Activated naive CD8-positive, alpha-beta T cell treated with anti-CD3 and anti-CD28 coated beads, Interleukin-2, amount 10 ng/mL, durations not matched to agents 7 days and 5 days (primary cell): Measurements from ENCODE around the gene KCNK15. TPM values are rescaled to one million over a fixed set of nuclear protein-coding genes. Genes with fewer than 3 reads are reported as not detected.
"Not testable (repeated sequence)": the region's sequence is repeated elsewhere in the genome, so short reads cannot be mapped to it uniquely, and the experiment has no call there.

ENCODE experiments used
- ATAC-seq: fragments of 150-1000 bp; cut with Tn5 transposase; one replicate; pipeline ENCODE4 v1.10.0; 2021; ENCODE audit warnings: low read depth, moderate library complexity
- POLR2A ChIA-PET: fragments of 350-600 bp; sonication (Branson Sonifier 250); formaldehyde crosslinking; loops from one replicate; lab custom pipeline; 2021; ENCODE audit warnings: antibody characterized with exemption; lab: Charles Lee
- DNase-seq: peaks from one replicate; pipeline ENCODE4 v3.0.0; 2021
- H3K27ac Mint-ChIP-seq: one replicate; pipeline ENCODE4 v1.8.0; 2022; ENCODE audit warnings: mild to moderate bottlenecking, mixed read lengths
- H3K27me3 Mint-ChIP-seq: one replicate; pipeline ENCODE4 v1.8.0; 2022; ENCODE audit warnings: mild to moderate bottlenecking, moderate library complexity, mixed read lengths
- H3K36me3 Mint-ChIP-seq: one replicate; pipeline ENCODE4 v1.8.0; 2021; ENCODE audit warnings: mild to moderate bottlenecking, mixed read lengths
- H3K4me1 Mint-ChIP-seq: one replicate; pipeline ENCODE4 v1.8.0; 2021; ENCODE audit warnings: mixed read lengths
- H3K4me3 Mint-ChIP-seq: one replicate; pipeline ENCODE4 v1.8.0; 2022; ENCODE audit warnings: mild to moderate bottlenecking, moderate library complexity, mixed read lengths
- H3K9me3 Mint-ChIP-seq: one replicate; pipeline ENCODE4 v1.8.0; 2021; ENCODE audit warnings: mixed read lengths
- total RNA-seq, 2 experiments: library from RNA; stranded (reverse); gene quantifications; one replicate each; pipeline ENCODE4 v1.2.3, GENCODE V29; 2021

KCNK15 gene
- total RNA-seq, 2 experiments from 2014 or later, result not detected

GRCh38 chr20:44762466-44763140 is 16.9 kb downstream of the KCNK15 start:
- peaks cover 7% of the 10 kb centered on the region for H3K4me1 Mint-ChIP-seq
- H3K27me3 Mint-ChIP-seq, result peaks cover 4% of the 10 kb centered on the region
- no peaks in the 10 kb centered on the region for H3K9me3 Mint-ChIP-seq
- H3K4me3 Mint-ChIP-seq, result no peak overlapping the region
- DNase-seq (no peak), ATAC-seq (no peak)
- no peaks in the 10 kb centered on the region for H3K36me3 Mint-ChIP-seq
- POLR2A ChIA-PET, result no interaction called here
- H3K27ac Mint-ChIP-seq, result no peak overlapping the region

- H3K9me3 Mint-ChIP-seq, ATAC-seq, H3K27me3 Mint-ChIP-seq, H3K27ac Mint-ChIP-seq, H3K36me3 Mint-ChIP-seq, H3K4me3 Mint-ChIP-seq, H3K4me1 Mint-ChIP-seq, DNase-seq, POLR2A ChIA-PET: not testable (repeated sequence)
Measured at GRCh38 chr20:44763798-44764197, 18.1 kb downstream of the KCNK15 start.

- Mint-ChIP-seq H3K9me3 (no peaks in the 10 kb centered on the region), H3K27ac (no peak overlapping the region), H3K4me1 (no peaks in the 10 kb centered on the region), H3K4me3 (no peak overlapping the region), H3K27me3 (peaks cover 10% of the 10 kb centered on the region), H3K36me3 (no peaks in the 10 kb centered on the region)
- no peak for DNase-seq
- POLR2A ChIA-PET, result no interaction called here
- no peak for ATAC-seq
Measured at GRCh38 chr20:44765091-44765490, 19.4 kb downstream of the KCNK15 start.

GRCh38 chr20:44765701-44766347 is 20.2 kb downstream of the KCNK15 start:
- no peaks in the 10 kb centered on the region for H3K4me1 Mint-ChIP-seq
- ATAC-seq (no peak), DNase-seq (no peak)
- peaks cover 12% of the 10 kb centered on the region for H3K27me3 Mint-ChIP-seq
- no peak overlapping the region for H3K27ac Mint-ChIP-seq
- no peak overlapping the region for H3K4me3 Mint-ChIP-seq
- no peaks in the 10 kb centered on the region for H3K36me3 Mint-ChIP-seq
- H3K9me3 Mint-ChIP-seq, result no peaks in the 10 kb centered on the region
- POLR2A ChIA-PET, result no interaction called here

- POLR2A ChIA-PET, result no interaction called here
- DNase-seq, result no peak
- no peak overlapping the region for H3K27ac Mint-ChIP-seq
- no peaks in the 10 kb centered on the region for H3K36me3 Mint-ChIP-seq
- no peaks in the 10 kb centered on the region for H3K9me3 Mint-ChIP-seq
- peaks cover 12% of the 10 kb centered on the region for H3K27me3 Mint-ChIP-seq
- no peaks in the 10 kb centered on the region for H3K4me1 Mint-ChIP-seq
- no peak for ATAC-seq
- H3K4me3 Mint-ChIP-seq, result no peak overlapping the region
Measured at GRCh38 chr20:44768256-44768655, 22.6 kb downstream of the KCNK15 start.

GRCh38 chr20:44768854-44769480 is 23.3 kb downstream of the KCNK15 start:
- Mint-ChIP-seq H3K36me3 (no peaks in the 10 kb centered on the region), H3K27me3 (peaks cover 12% of the 10 kb centered on the region), H3K27ac (no peak overlapping the region), H3K9me3 (no peaks in the 10 kb centered on the region), H3K4me1 (no peaks in the 10 kb centered on the region), H3K4me3 (no peak overlapping the region)
- ATAC-seq (no peak), DNase-seq (no peak)
- POLR2A ChIA-PET, result no interaction called here

GRCh38 chr20:44769481-44769863 is 23.8 kb downstream of the KCNK15 start:
- H3K9me3 Mint-ChIP-seq, result no peaks in the 10 kb centered on the region
- H3K4me1 Mint-ChIP-seq, result no peaks in the 10 kb centered on the region
- no peak overlapping the region for H3K27ac Mint-ChIP-seq
- H3K36me3 Mint-ChIP-seq, result no peaks in the 10 kb centered on the region
- POLR2A ChIA-PET, result no interaction called here
- DNase-seq (no peak), ATAC-seq (no peak)
- H3K27me3 Mint-ChIP-seq, result peaks cover 12% of the 10 kb centered on the region
- no peak overlapping the region for H3K4me3 Mint-ChIP-seq

GRCh38 chr20:44770484-44771171 is 25.0 kb downstream of the KCNK15 start:
- no peaks in the 10 kb centered on the region for H3K36me3 Mint-ChIP-seq
- peaks cover 10% of the 10 kb centered on the region for H3K27me3 Mint-ChIP-seq
- H3K9me3 Mint-ChIP-seq, result no peaks in the 10 kb centered on the region
- no peak overlapping the region for H3K27ac Mint-ChIP-seq
- no peak for DNase-seq
- no peak for ATAC-seq
- H3K4me1 Mint-ChIP-seq, result no peaks in the 10 kb centered on the region
- POLR2A ChIA-PET, result no interaction called here
- H3K4me3 Mint-ChIP-seq, result no peak overlapping the region

- Mint-ChIP-seq H3K4me1 (no peaks in the 10 kb centered on the region), H3K4me3 (no peak overlapping the region), H3K27ac (no peak overlapping the region), H3K9me3 (no peaks in the 10 kb centered on the region), H3K36me3 (no peaks in the 10 kb centered on the region), H3K27me3 (peaks cover 8% of the 10 kb centered on the region)
- DNase-seq (no peak), ATAC-seq (no peak)
- POLR2A ChIA-PET, result no interaction called here
Measured at GRCh38 chr20:44771172-44771535, 25.5 kb downstream of the KCNK15 start.

GRCh38 chr20:44772636-44773035 is 27.0 kb downstream of the KCNK15 start:
- no peak overlapping the region for H3K27ac Mint-ChIP-seq
- no peak for DNase-seq
- no peak for ATAC-seq
- H3K36me3 Mint-ChIP-seq, result no peaks in the 10 kb centered on the region
- H3K9me3 Mint-ChIP-seq, result no peaks in the 10 kb centered on the region
- POLR2A ChIA-PET, result no interaction called here
- no peaks in the 10 kb centered on the region for H3K4me1 Mint-ChIP-seq
- peaks cover 8% of the 10 kb centered on the region for H3K27me3 Mint-ChIP-seq
- no peak overlapping the region for H3K4me3 Mint-ChIP-seq

GRCh38 chr20:44773070-44773829 is 27.6 kb downstream of the KCNK15 start:
- no peaks in the 10 kb centered on the region for H3K9me3 Mint-ChIP-seq
- POLR2A ChIA-PET, result no interaction called here
- no peak for ATAC-seq
- peaks cover 8% of the 10 kb centered on the region for H3K27me3 Mint-ChIP-seq
- no peaks in the 10 kb centered on the region for H3K4me1 Mint-ChIP-seq
- no peak for DNase-seq
- no peak overlapping the region for H3K27ac Mint-ChIP-seq
- no peaks in the 10 kb centered on the region for H3K36me3 Mint-ChIP-seq
- no peak overlapping the region for H3K4me3 Mint-ChIP-seq

GRCh38 chr20:44776980-44777379 is 31.3 kb downstream of the KCNK15 start:
- no peak overlapping the region for H3K4me3 Mint-ChIP-seq
- ATAC-seq, result no peak
- no peak overlapping the region for H3K27ac Mint-ChIP-seq
- POLR2A ChIA-PET, result no interaction called here
- H3K9me3 Mint-ChIP-seq, result no peaks in the 10 kb centered on the region
- no peaks in the 10 kb centered on the region for H3K36me3 Mint-ChIP-seq
- H3K27me3 Mint-ChIP-seq, result no peaks in the 10 kb centered on the region
- H3K4me1 Mint-ChIP-seq, result no peaks in the 10 kb centered on the region
- DNase-seq, result no peak

- H3K27ac Mint-ChIP-seq, result no peak overlapping the region
- no peaks in the 10 kb centered on the region for H3K4me1 Mint-ChIP-seq
- H3K27me3 Mint-ChIP-seq, result peaks cover under 1% of the 10 kb centered on the region
- peak; percentile 36 for ATAC-seq
- H3K36me3 Mint-ChIP-seq, result no peaks in the 10 kb centered on the region
- H3K9me3 Mint-ChIP-seq, result no peaks in the 10 kb centered on the region
- DNase-seq, result peak; percentile 63
- POLR2A ChIA-PET, result no interaction called here
- no peak overlapping the region for H3K4me3 Mint-ChIP-seq
Measured at GRCh38 chr20:44780226-44780625, 34.6 kb downstream of the KCNK15 start.
